HepG2 (cell line): Measurements from ENCODE around the gene MUC13. TPM values are rescaled to one million over a fixed set of nuclear protein-coding genes. Genes with fewer than 3 reads are reported as not detected.

Experiments used
- ATAC-seq: fragments of 200-7000 bp; cut with Tn5 transposase; 3 replicates; pipeline ENCODE4 v1.9.1; 2020; ENCODE audit warnings: mild to moderate bottlenecking, moderate library complexity
- BruUV-seq: library from RNA; stranded (reverse); fragments of 400-500 nt; replicated peaks from 2 replicates; lab custom pipeline; 2021; lab: Mats Ljungman, UMichigan
- CTCF ChIA-PET: fragments of 300-600 bp; formaldehyde crosslinking; extraction: SDS; loops from one replicate; lab custom pipeline; 2021; ENCODE audit warnings: low total read pairs, inconsistent platforms, low intra/inter-chr PET ratio; lab: Yijun Ruan, JAX
- POLR2A ChIA-PET: fragments of 350-600 bp; sonication (Branson Sonifier 250); formaldehyde crosslinking; loops from one replicate; lab custom pipeline; 2020; ENCODE audit warnings: antibody characterized with exemption, inconsistent platforms; lab: Yijun Ruan, JAX
- DNase-seq: peaks from one replicate; pipeline ENCODE4 v3.0.0-alpha.2; 2015; ENCODE audit warnings: low spot score
- FAIRE-seq: peaks from 3 replicates; lab custom pipeline; 2011; peaks lifted over from hg19 to GRCh38; lab: Jason Lieb, UNC
- H2AFZ ChIP-seq: one replicate; pipeline ENCODE4 v1.6.1; 2011; ENCODE audit warnings: low read length, inconsistent platforms
- H3K27ac ChIP-seq: fragments of 300-600 bp; 3 replicates; pipeline ENCODE4 v1.8.0; 2011; ENCODE audit warnings: mixed run types, mild to moderate bottlenecking, mixed read lengths, low read length, inconsistent platforms; ENCODE audit not compliant: insufficient read depth; ENCODE audit errors: extremely low read length
- H3K27me3 ChIP-seq, 2 experiments: fragments of 200-600 bp in 1 of 2; 2 replicates in 1 of 2; 3 replicates in 1 of 2; pipeline versions ENCODE4 v1.6.0 to v1.8.0; 2011; ENCODE audit warnings: low read length in 2 of 2, mild to moderate bottlenecking in 2 of 2, moderate library complexity in 2 of 2, inconsistent platforms in 1 of 2; ENCODE audit not compliant: insufficient read depth in 2 of 2, control insufficient read depth in 1 of 2
- H3K36me3 ChIP-seq, 2 experiments: fragments of 200-600 bp in 1 of 2; replicated peaks in 1 of 2; 2 replicates in 1 of 2; 3 replicates in 1 of 2; pipeline versions ENCODE4 v1.5.1 to v1.8.0; 2011; ENCODE audit warnings: low read length in 2 of 2, inconsistent platforms in 1 of 2; ENCODE audit not compliant: insufficient read depth in 2 of 2, control insufficient read depth in 1 of 2
- H3K4me1 ChIP-seq: 2 replicates; pipeline ENCODE4 v1.5.1; 2012; ENCODE audit warnings: low read length, inconsistent platforms; ENCODE audit not compliant: insufficient read depth
- H3K4me2 ChIP-seq: 2 replicates; pipeline ENCODE4 v1.6.0; 2011; ENCODE audit warnings: low read depth, low read length, inconsistent platforms
- H3K4me3 ChIP-seq, 3 experiments: fragments of 200-600 bp in 1 of 3; sonication (generic), shearing (Covaris generic) in 1 of 3; replicated peaks in 1 of 3; 2 replicates each; pipeline ENCODE4 v1.5.1; 2011 to 2016; ENCODE audit warnings: low read length in 3 of 3, inconsistent platforms in 2 of 3, low read depth in 2 of 3, mild to moderate bottlenecking in 2 of 3, control low read depth in 1 of 3, mixed read lengths in 1 of 3; ENCODE audit not compliant: insufficient read depth in 1 of 3
- H3K79me2 ChIP-seq: one replicate; pipeline ENCODE4 v1.6.1; 2011; ENCODE audit warnings: low read length, inconsistent platforms; ENCODE audit not compliant: insufficient read depth
- H3K9ac ChIP-seq: 2 replicates; pipeline ENCODE4 v1.6.0; 2011; ENCODE audit warnings: mild to moderate bottlenecking, low read depth, low read length, inconsistent platforms; ENCODE audit not compliant: insufficient read depth
- H3K9me3 ChIP-seq: 2 replicates; pipeline ENCODE4 v1.5.1; 2012; ENCODE audit warnings: mild to moderate bottlenecking, low read length
- H4K20me1 ChIP-seq: 2 replicates; pipeline ENCODE4 v1.6.0; 2011; ENCODE audit warnings: inconsistent platforms, mild to moderate bottlenecking, low read length, moderate library complexity; ENCODE audit not compliant: insufficient read depth
- BHLHE40 ChIP-seq: IDR thresholded peaks from 2 replicates; pipeline ENCODE4 v1.6.1; 2011; ENCODE audit warnings: low read length, improper control_type of control experiment
- CREB3 ChIP-seq: sonication (generic); formaldehyde crosslinking; IDR thresholded peaks from 2 replicates; pipeline ENCODE4 v1.5.0; 2020; ENCODE audit warnings: missing genetic modification reagents
- DPF2 ChIP-seq: sonication (generic); formaldehyde crosslinking; IDR thresholded peaks from 2 replicates; pipeline ENCODE4 v1.4.0; 2020; ENCODE audit warnings: mild to moderate bottlenecking, low read depth, missing genetic modification reagents, borderline replicate concordance
- E2F5 ChIP-seq: sonication (generic); formaldehyde crosslinking; conservative IDR thresholded peaks from 2 replicates; pipeline ENCODE4 v1.4.0; 2020; ENCODE audit warnings: missing genetic modification reagents
- NBN ChIP-seq: fragments of 450-650 bp; conservative IDR thresholded peaks from 2 replicates; pipeline ENCODE4 v1.6.1; 2017
- NR2F6 ChIP-seq, 2 experiments: IDR thresholded peaks; 2 replicates each; pipeline ENCODE4 v1.6.1; 2016; ENCODE audit warnings: antibody characterized with exemption in 1 of 2, mild to moderate bottlenecking in 1 of 2
- PHF5A ChIP-seq: IDR thresholded peaks from one replicate; pipeline ENCODE4 v1.6.1; 2018; ENCODE audit warnings: low read depth, missing genetic modification reagents; ENCODE audit not compliant: unreplicated experiment
- RELA ChIP-seq: sonication (generic); formaldehyde crosslinking; IDR thresholded peaks from 2 replicates; pipeline ENCODE4 v1.4.0; 2020; ENCODE audit warnings: missing genetic modification reagents
- SETDB1 ChIP-seq: sonication (generic); formaldehyde crosslinking; IDR thresholded peaks from 2 replicates; pipeline ENCODE4 v1.5.1; 2020; ENCODE audit warnings: missing genetic modification reagents, mild to moderate bottlenecking, borderline replicate concordance
- SRY ChIP-seq: sonication (generic); formaldehyde crosslinking; IDR thresholded peaks from 2 replicates; pipeline ENCODE4 v1.8.0; 2022; ENCODE audit warnings: mild to moderate bottlenecking, missing genetic modification reagents
- TEAD2 ChIP-seq: sonication (generic); formaldehyde crosslinking; IDR thresholded peaks from 2 replicates; pipeline ENCODE4 v1.9.0; 2021; ENCODE audit warnings: missing genetic modification reagents
- TEAD3 ChIP-seq: optimal IDR thresholded peaks from 2 replicates; pipeline ENCODE3; 2016; ENCODE audit warnings: borderline replicate concordance
- ZNF512 ChIP-seq: sonication (generic); formaldehyde crosslinking; IDR thresholded peaks from 2 replicates; pipeline ENCODE4 v1.4.0; 2020; ENCODE audit warnings: mild to moderate bottlenecking, missing genetic modification reagents
- ZNF709 ChIP-seq: sonication (generic); formaldehyde crosslinking; IDR thresholded peaks from 2 replicates; pipeline ENCODE4 v1.5.0; 2020; ENCODE audit warnings: mild to moderate bottlenecking, missing genetic modification reagents
- ZNF740 ChIP-seq: sonication (generic); formaldehyde crosslinking; IDR thresholded peaks from 2 replicates; pipeline ENCODE4 v1.4.0; 2020; ENCODE audit warnings: missing genetic modification reagents
- WGBS: methylation state at CpG from one replicate; pipeline ENCODE4 v1.1.6; 2017; ENCODE audit warnings: low lambda C conversion rate; 5-methylcytosine and 5-hydroxymethylcytosine counted together
- in situ Hi-C: cut with HindIII; loops from 2 replicates; pipeline ENCODE4 v1.10.0; 2017; ENCODE audit warnings: low pct_unique_long_range_greater_than_20kb; ENCODE audit not compliant: extremely low pct_ligation_motif_present
- intact Hi-C: fragments of 100-400 bp; cut with micrococcal nuclease; formaldehyde crosslinking; loops from one replicate; pipeline ENCODE4 v1.10.0; 2022; ENCODE audit not compliant: unreplicated experiment
- polyA plus RNA-seq, 8 experiments: library from polyadenylated mRNA; depleted of rRNA in 3 of 8; stranded (reverse) in 7 of 8; unstranded in 1 of 8; fragments of >200 nt; fragmentation: Illumina TruSeq in 4 of 8; extraction: Trizol in 4 of 8; gene quantifications; 2 replicates each; pipeline versions ENCODE4 v1.2.1 to v1.2.3, GENCODE V29; 2011 to 2016; ENCODE audit warnings: low read depth in 4 of 8, missing spikeins in 1 of 8, mixed read lengths in 1 of 8; ENCODE audit not compliant: insufficient read depth in 1 of 8
- total RNA-seq, 5 experiments: library from RNA; depleted of rRNA; stranded (reverse); fragments of >200 nt; fragmentation: Illumina TruSeq; extraction: Trizol; gene quantifications; 2 replicates each; pipeline ENCODE4 v1.2.3, GENCODE V29; 2016; ENCODE audit warnings: low read depth in 1 of 5

Gene MUC13
- total and polyA plus RNA-seq, 2 of the 13 experiments (the other 11 are each of a cell fraction or from before 2014, with no cell fraction given) = 0.04 to 1.2 TPM

GRCh38 chr3:124919756-124920155 lies 14.8 kb downstream of the MUC13 start:
- Histone ChIP-seq H4K20me1 (no peaks in the 10 kb centered on the region), H3K79me2 (no peaks in the 10 kb centered on the region), H3K4me2 (no peak overlapping the region), H2AFZ (no peak overlapping the region), H3K4me3 (no peak overlapping the region), H3K4me1 (peaks cover 20% of the 10 kb centered on the region), H3K27ac (no peak overlapping the region), H3K9ac (no peak overlapping the region), H3K27me3 (peaks cover 0 to 7% of the 10 kb centered on the region in 2 experiments; a peak in 1 of 5 replicates), H3K9me3 (no peaks in the 10 kb centered on the region), H3K36me3 (no peaks in the 10 kb centered on the region)
- TF ChIP-seq NR2F6 (IDR thresholded peaks at IDR 0.05) (no peak), NR2F6 (CRISPR knock-in tag; IDR thresholded peaks at IDR 0.05) (no peak), TEAD3 (CRISPR knock-in tag) (peak; percentile 52)
- in situ Hi-C loops (no loop called here), intact Hi-C loops (loop anchor here (10.0 kb wide), 1 partner anchor 665 kb away; no protein-coding TSS in a partner anchor)
- FAIRE-seq (no peak), DNase-seq (peak; percentile 32), ATAC-seq (peak; percentile 35)
- ChIA-PET POLR2A (no interaction called here), CTCF (no interaction called here)
- 0% methylated on average over 2 of the region's 2 CpGs for WGBS
- BruUV-seq = no TSS peak

- Histone ChIP-seq H3K27me3 (peaks cover 0 to 7% of the 10 kb centered on the region in 2 experiments; a peak in 1 of 5 replicates), H2AFZ (no peak overlapping the region), H3K9me3 (no peaks in the 10 kb centered on the region), H3K27ac (no peak overlapping the region), H3K79me2 (no peaks in the 10 kb centered on the region), H3K4me2 (no peak overlapping the region), H3K4me3 (no peak overlapping the region), H4K20me1 (no peaks in the 10 kb centered on the region), H3K4me1 (peaks cover 16% of the 10 kb centered on the region), H3K36me3 (no peaks in the 10 kb centered on the region), H3K9ac (no peak overlapping the region)
- in situ Hi-C loops (no loop called here), intact Hi-C loops (no loop called here)
- ChIA-PET POLR2A (no interaction called here), CTCF (no interaction called here)
- no TSS peak for BruUV-seq
- DNase-seq (no peak), FAIRE-seq (no peak), ATAC-seq (no peak)
- WGBS = 75% methylated on average over 2 of the region's 2 CpGs
- TF ChIP-seq SETDB1 (CRISPR knock-in tag) (no peak), DPF2 (no peak), SRY (no peak), TEAD2 (no peak), ZNF512 (CRISPR knock-in tag) (no peak), ZNF740 (CRISPR knock-in tag) (no peak), PHF5A (CRISPR knock-in tag) (no peak), ZNF709 (no peak), BHLHE40 (no peak), NBN (no peak), CREB3 (CRISPR knock-in tag) (no peak), E2F5 (no peak), RELA (CRISPR knock-in tag) (no peak)
Observed at GRCh38 chr3:124918524-124918923, 16.0 kb downstream of the MUC13 start.
